NCI-H460 (cell line): ENCODE data around the gene MRC2. TPM values are rescaled to one million over a fixed set of nuclear protein-coding genes. Genes with fewer than 3 reads are reported as not detected.
A peak's percentile ranks its signal among the peaks of the same experiment; 100 is the strongest.

Experiments used
- DNase-seq: peaks from one replicate; pipeline ENCODE4 v3.0.0-alpha.2; 2016; ENCODE audit warnings: low read depth; ENCODE audit errors: extremely low read depth
- total RNA-seq: library from RNA; depleted of rRNA; stranded (reverse); fragments of >200 nt; shearing (Covaris generic); gene quantifications from 2 replicates; pipeline ENCODE4 v1.2.3, GENCODE V29; 2014

Gene MRC2
- total RNA-seq, 1 experiment from 2014 or later: 5.9 TPM

DNA sequence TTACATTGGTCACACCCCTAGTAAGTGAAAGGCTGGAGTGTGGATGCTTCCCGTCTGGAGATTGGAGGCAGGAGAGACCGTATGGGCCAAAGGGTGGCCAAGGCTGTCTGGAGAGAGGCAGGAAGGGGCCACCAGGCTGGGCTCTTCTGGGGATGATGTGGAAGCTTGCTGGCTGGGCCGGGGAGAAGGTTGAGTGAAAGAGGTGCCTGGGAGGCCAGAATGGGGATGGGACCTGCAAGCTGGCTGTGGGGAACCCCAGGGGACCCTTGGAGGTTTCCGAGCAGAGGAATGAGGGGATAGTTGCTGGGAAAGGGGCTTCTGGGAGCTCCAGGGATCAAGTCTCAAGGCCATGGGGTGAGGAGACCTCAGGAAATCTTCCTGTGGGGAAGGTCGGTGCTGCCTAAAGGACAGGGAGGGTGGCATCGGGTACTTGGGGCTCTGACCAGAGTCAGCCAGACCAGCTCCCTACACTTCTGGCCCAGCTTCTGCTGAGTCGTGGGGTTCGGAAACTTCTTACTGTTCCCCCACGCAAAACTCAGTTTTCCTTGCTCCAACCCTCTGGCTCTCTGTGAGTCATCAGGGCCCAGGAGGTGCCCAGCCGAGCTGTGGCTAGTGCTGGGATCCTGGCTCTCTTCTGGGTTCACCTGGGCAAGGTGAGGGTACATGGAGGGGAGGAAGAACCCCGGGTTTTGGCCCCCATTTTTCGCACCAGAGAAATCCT is 3.1 kb downstream of the MRC2 start:
- DNase-seq: no peak

- no peak for DNase-seq
Observed at GRCh38 chr17:62631086-62631935, 3.8 kb downstream of the MRC2 start.

GRCh38 chr17:62631936-62632924 is 4.8 kb downstream of the MRC2 start:
- DNase-seq: no peak

DNA sequence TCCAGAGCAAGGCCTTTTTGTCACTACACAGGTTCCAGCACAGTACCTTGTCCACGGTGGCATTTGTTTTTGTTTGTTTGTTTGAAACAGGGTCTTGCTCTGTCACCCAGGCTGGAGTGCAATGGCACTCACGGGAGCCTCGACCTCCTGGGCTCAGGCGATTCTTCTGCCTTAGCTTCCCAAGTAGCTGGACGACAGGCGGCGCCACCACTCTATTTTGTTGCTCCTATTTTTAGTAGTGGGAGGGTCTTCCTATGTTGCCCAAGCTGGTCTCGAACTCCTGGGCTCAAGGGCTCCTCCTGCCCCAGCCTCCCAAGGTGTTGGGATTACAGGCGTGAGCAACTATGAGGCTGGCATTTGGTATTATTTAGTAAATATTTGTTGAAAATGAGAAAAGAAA is 10.3 kb downstream of the MRC2 start:
- DNase-seq: no peak

- no peak for DNase-seq
Observed at GRCh38 chr17:62641153-62641552, 13.7 kb downstream of the MRC2 start.

- no peak for DNase-seq
Observed at GRCh38 chr17:62641951-62642350, 14.5 kb downstream of the MRC2 start.

- DNase-seq: no peak
Observed at GRCh38 chr17:62643496-62643895, 16.0 kb downstream of the MRC2 start.

- DNase-seq: no peak
Observed at GRCh38 chr17:62644487-62645173, 17.2 kb downstream of the MRC2 start.

DNA sequence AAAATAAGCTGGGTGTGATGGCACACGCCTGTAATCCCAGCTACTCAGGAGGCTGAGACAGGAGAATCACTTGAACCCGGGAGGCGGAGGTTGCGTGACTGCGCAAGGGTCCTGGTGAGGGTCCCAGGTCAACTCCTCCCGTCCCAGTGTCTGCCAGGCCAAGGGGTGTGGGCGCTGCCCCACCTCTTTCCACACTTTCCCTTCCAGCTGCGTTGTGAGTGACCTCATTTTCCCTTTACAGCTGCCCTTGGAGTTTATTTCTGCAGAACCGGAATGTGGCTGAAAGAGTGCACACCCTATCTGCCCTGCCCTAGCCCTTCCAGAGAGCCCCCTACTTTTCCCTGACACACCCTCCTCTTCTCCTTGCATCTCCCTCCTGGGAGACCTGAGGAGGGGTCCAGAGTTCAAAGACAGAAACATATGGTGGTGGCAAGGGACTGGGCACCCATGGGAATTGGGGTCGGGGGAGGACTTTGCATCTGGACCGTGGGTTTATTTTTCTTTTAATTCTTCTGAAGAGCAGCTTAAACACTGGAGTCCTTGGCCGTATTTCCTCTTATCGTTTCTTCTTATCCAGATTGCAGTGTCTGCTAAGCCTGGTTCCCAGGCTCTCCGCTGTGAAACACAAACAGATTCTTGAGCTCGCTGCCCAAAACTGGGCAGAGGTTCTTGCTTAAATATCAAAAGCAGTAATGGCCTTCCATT is 20.9 kb downstream of the MRC2 start:
- no peak for DNase-seq

DNA sequence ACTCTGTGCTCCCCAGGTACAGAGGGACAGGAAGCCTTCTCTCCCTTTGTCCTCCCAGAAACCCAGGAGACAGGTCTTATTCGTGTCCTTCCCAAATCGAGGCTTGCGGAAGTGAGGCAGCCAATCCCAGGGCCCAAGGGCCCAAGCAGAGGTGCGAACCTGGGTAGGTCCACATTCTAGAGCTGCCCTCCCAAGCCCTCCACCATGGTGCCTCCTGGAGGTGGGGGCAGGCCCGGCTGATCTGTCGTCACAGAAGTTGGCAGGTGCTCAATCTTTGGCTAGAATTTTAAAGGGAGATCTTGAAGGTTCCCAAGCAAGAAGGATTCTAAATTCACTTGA is 21.5 kb downstream of the MRC2 start:
- DNase-seq: no peak

- no peak for DNase-seq
Observed at GRCh38 chr17:62649570-62649969, 22.1 kb downstream of the MRC2 start.

DNA sequence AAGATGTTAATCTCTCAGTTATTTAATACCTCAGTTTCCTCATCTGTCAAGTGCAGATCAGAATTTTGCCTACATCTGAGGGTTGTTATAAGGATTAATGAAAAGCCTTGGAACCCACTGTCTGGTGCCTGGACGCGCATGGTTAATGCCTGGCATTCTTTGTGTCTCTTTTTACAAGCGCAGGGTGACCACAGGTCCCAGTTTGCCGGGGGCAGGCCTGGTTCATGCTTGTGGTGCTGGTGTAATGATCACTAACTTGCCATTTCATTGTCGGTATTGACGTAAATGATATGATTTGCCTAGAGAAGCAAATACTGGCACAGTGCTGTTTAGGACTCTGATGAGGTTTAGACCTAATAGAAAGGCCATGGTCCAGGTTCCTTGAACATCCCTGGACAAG is 23.1 kb downstream of the MRC2 start:
- DNase-seq: no peak

GRCh38 chr17:62652251-62653001 is 25.0 kb downstream of the MRC2 start:
- DNase-seq: peak; percentile 26

GRCh38 chr17:62653002-62653825 is 25.7 kb downstream of the MRC2 start:
- DNase-seq: peak; percentile 21

- DNase-seq: no peak
Observed at GRCh38 chr17:62653826-62654761, 26.6 kb downstream of the MRC2 start.

- no peak for DNase-seq
Observed at GRCh38 chr17:62655656-62656055, 28.2 kb downstream of the MRC2 start.

GRCh38 chr17:62656446-62656845 is 29.0 kb downstream of the MRC2 start:
- no peak for DNase-seq
